Stimulated activated CD4-positive, alpha-beta T cell treated with anti-CD3 and anti-CD28 coated beads, TNF-alpha, amount 100 ng/mL, for 4 hours (primary cell): ENCODE measurements around the gene CD38.
"Not testable (repeated sequence)": the region's sequence is repeated elsewhere in the genome, so short reads cannot be mapped to it uniquely, and the experiment has no call there.

Experiments
- DNase-seq, 3 experiments: peaks; one replicate each; pipeline ENCODE4 v3.0.0-alpha.2; 2020; ENCODE audit warnings: low read depth in 3 of 3

CD38 gene

GRCh38 chr4:15762460-15762859, 15.7 kb upstream of the CD38 start:
- DNase-seq = not testable (repeated sequence)

- no peak for DNase-seq
These were observed 12.7 kb upstream of the CD38 start for GRCh38 chr4:15765391-15765790.

GRCh38 chr4:15765910-15766697, 12.0 kb upstream of the CD38 start:
- DNase-seq = peak in 1 of 3 experiments; percentile 11

GRCh38 chr4:15766821-15767220, 11.3 kb upstream of the CD38 start:
- DNase-seq = no peak

- DNase-seq = no peak
These were observed 8.9 kb upstream of the CD38 start for GRCh38 chr4:15769202-15769601.

- no peak for DNase-seq
These were observed 6.7 kb upstream of the CD38 start for GRCh38 chr4:15771216-15772058.

- no peak for DNase-seq
These were observed 4.1 kb upstream of the CD38 start for GRCh38 chr4:15774020-15774420.

GRCh38 chr4:15776871-15777648, 1.1 kb upstream of the CD38 start:
- no peak for DNase-seq

- no peak for DNase-seq
These were observed 335 bp upstream of the CD38 start for GRCh38 chr4:15777697-15778288.

GRCh38 chr4:15779306-15779705, 1.2 kb downstream of the CD38 start:
- no peak for DNase-seq

- no peak for DNase-seq
These were observed 1.7 kb downstream of the CD38 start for GRCh38 chr4:15779809-15780208.

- DNase-seq = no peak
These were observed 3.4 kb downstream of the CD38 start for GRCh38 chr4:15781427-15782095.

- DNase-seq = no peak
These were observed 5.5 kb downstream of the CD38 start for GRCh38 chr4:15783676-15784075.

- DNase-seq = no peak
These were observed 7.0 kb downstream of the CD38 start for GRCh38 chr4:15784959-15785634.

GRCh38 chr4:15786743-15787142, 8.6 kb downstream of the CD38 start:
- no peak for DNase-seq

- no peak for DNase-seq
These were observed 14.8 kb downstream of the CD38 start for GRCh38 chr4:15792974-15793373.

- DNase-seq = no peak
These were observed 15.6 kb downstream of the CD38 start for GRCh38 chr4:15793506-15794363.

GRCh38 chr4:15794426-15794825, 16.3 kb downstream of the CD38 start:
- no peak for DNase-seq

GRCh38 chr4:15794905-15795304, 16.8 kb downstream of the CD38 start:
- DNase-seq = no peak

- no peak for DNase-seq
These were observed 19.2 kb downstream of the CD38 start for GRCh38 chr4:15797320-15797719.
